Motor neuron (in vitro differentiated cells): ENCODE results near the gene KLHL35. TPM values are rescaled to one million over a fixed set of nuclear protein-coding genes. Genes with fewer than 3 reads are reported as not detected.

Experiments used
- total RNA-seq, 8 experiments: library from RNA; unstranded; fragments of 300-600 nt; gene quantifications; 2 replicates each; pipeline versions ENCODE4 v1.2.3 to v1.2.4, GENCODE V29; 2022

KLHL35 gene
- total RNA-seq, 8 experiments from 2014 or later, result 0.56 to 16.9 (median 6.3) TPM

Other genes with a start within 250 kb of the KLHL35 start
- under 1 TPM; 0.17 to 0.81 (median 0.30) TPM for gene TPBGL, start 192.4 kb downstream of the KLHL35 start, total RNA-seq
- gene ARRB1, start 81.5 kb downstream of the KLHL35 start, total RNA-seq, result 10 to 100 TPM in 5 of 8 experiments, 1 to 10 TPM in 3; 5.6 to 20.3 (median 14.0) TPM
- gene RPS3, start 33.7 kb downstream of the KLHL35 start, total RNA-seq, result 1,000 to 10,000 TPM; 1,093 to 3,288 (median 2,247) TPM
- gene GDPD5, start 92.7 kb upstream of the KLHL35 start, total RNA-seq, result 10 to 100 TPM in 6 of 8 experiments, 1 to 10 TPM in 2; 3.2 to 28.2 (median 16.1) TPM
- 100 to 1,000 TPM in 4 of 8 experiments, 10 to 100 TPM in 4; 43.0 to 458 (median 107) TPM for gene SERPINH1, start 129.1 kb upstream of the KLHL35 start, total RNA-seq
- gene MAP6, start 235.8 kb upstream of the KLHL35 start, total RNA-seq, result 100 to 1,000 TPM in 4 of 8 experiments, 10 to 100 TPM in 1, under 1 TPM in 3; 0.31 to 128 (median 97.0) TPM